Purkinje cell (primary cell): ENCODE measurements around the gene MAPK7. TPM values are rescaled to one million over a fixed set of nuclear protein-coding genes. Genes with fewer than 3 reads are reported as not detected.

Experiments
- polyA plus RNA-seq: library from polyadenylated mRNA; unstranded; fragments of >200 nt; fragmentation: Nextera tagmentation; gene quantifications from 2 replicates; pipeline ENCODE4 v1.2.1, GENCODE V29; 2014

MAPK7 gene
- 0.24 and 4.3 TPM in 2 replicates for polyA plus RNA-seq

DNA sequence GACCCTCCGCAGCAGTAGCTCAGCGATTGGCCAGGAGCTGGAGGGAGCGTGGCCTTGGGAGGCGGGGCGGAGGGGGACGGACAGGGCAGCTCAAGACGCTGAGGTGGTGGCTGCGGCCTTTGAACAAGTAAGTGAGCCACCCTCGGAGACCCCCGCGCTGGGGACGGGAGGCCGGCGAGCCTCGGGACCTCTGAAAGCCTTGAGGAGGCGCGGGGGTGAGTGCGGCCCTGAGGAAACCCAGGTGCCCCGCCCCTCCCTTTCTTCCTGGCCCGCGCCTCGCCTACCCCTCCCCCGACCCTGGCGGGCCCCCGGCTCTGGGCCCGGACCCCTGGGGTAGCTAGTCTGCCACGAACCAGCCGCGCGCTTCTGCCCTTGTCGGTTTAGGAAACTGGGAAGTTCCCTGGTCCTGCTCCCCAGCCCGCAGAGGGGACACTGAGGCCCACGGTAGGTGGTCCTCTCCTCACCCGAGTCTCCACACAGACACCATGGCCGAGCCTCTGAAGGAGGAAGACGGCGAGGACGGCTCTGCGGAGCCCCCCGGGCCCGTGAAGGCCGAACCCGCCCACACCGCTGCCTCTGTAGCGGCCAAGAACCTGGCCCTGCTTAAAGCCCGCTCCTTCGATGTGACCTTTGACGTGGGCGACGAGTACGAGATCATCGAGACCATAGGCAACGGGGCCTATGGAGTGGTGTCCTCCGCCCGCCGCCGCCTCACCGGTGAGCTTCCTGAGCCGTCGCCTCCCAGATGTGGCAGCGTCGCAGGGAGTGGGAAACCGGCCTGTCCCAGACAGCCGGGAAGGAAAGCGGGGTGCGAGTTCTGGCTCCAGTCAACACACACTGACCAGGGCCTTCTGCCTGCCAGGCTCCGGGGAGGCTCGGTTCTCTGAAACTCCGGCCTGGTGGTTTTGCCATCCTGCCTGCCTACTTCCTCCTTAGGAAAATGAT lies at the start of gene MAPK7:
TSS of gene MAPK7 (plus strand) at position 83 of the 945 bp plus-strand sequence. CDS start at position 486, 403 bp downstream.

DNA sequence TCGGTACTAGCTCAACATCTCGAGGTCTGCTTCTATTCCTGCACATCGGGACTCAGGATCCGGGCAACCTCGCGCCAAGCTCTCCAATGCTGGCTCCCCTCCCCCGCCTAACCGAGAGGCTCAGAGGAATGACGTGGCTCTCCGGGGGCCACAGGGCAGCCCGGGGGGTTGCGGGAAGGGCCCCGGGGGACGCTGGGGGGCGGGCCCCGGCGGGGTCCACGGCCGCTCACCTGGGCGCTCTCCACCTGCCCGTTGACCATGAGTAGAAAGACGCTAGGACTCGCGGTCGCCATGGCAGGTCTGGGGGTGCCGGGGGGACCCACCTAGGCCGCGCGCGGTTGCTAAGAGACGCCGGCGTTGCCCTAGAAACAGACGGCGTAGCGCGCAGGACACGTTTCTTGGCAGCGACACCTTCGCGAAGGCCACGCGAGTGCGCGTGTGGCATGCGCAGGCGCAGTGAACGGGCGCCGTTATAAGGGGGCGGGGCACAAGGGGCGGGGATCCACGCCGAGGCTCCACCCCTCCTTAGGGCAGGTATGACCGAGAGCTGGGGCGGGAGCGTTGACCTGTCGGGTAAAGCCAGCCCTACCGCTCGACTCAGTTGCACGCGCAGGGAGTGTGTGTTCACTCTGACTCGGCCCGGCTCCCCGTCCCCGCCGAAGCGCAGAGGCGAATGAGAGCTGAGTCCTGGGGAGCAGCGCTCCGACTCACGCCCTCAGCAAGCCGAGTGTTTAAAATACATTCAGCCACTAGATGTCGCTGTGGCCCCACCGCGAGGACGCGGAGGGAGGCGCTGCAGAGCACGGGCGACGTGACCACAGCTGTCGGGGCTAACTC lies 15.8 kb upstream of the MAPK7 start, which contains the start of gene B9D1:
TSS of gene B9D1 (minus strand) at position 447 of the 837 bp plus-strand sequence. CDS start at position 293, 154 bp downstream.

DNA sequence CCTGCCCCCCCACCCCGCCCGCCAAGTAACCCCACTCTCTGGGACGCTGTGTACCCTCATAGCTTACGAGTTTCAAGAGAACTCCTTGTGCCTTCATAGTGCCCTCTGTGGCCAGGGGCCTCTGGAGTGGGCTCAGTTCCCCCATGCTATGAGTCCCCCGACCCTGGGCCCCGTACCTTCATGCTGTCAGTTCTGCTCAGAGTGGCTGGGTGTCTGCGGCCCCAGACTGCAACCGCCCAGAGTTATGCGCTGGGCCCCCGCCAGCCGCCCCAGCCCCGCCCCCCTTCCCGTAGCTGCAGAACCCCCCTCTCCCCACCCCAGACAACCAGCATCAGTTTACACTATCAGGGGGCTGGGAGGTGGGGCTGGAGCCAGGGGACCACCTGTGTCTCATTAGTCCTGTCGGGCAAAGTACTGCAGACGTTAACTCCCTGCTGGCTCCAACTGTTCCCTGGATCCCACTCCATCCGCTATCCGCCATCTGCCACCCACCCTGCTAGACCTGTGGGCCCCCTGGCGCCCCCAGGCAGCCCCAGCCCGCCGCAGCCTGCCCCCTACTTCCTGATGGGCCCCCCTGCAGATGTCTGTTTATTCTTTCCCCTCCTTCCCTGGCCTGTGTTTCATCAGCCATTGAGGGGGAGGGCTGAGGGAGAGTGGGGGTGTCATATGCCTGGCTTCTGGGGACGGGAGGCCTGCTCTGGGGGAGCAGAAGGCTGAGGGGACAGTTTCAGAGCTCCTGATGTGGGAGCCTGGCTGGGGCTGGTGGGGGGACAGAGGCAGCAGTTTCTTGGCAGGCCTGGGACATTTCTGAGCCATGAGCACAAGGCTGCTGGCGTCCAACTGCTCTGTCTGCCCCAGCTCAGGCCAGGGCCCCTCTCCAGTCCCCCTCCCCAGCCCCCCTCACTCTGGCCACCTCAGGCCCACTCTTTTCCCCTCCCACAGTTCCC lies 8.9 kb downstream of the MAPK7 start, which contains the start of gene MFAP4:
TSS of gene MFAP4 (minus strand) at position 217 of the 947 bp plus-strand sequence. CDS start at position 182, 35 bp downstream.

DNA sequence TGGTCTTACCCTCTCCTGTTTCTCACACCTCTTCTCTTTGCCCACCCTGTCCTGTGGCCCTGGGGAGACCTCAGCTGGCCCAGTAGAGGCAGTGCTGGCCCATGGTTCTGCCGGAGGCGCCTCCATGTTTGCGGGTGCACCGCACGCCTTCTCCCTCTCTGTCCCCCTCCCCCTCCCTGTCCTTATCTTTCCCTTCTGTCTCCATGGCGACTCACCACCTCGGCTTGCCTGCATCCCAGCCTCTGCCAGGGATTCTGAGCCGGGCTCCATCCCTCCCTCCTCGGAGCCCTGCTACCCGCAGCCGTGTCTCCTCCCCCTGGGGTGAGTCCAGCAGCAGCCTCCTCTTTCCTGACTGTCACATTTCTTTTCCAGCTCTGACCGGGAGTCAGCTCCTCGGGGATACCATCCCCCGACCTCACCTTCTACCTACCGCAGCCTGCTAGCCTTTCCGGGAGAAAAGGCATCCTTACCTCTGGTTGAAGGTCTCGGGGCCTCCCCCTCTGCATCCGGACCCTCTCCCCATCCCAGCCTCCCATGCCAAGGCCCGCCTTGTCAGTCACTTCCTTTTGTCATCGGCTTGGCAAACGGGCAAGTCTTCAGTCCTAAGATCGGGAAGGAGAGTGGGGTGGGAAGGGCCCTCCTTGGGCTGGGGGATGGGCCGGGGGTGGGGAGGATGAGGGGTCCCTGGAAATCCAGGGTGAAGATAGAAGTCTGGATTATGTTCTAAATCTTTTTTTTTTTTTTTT lies 32.8 kb downstream of the MAPK7 start, which contains the start of gene RNF112:
TSS of gene RNF112 (plus strand) at position 358 of the 746 bp plus-strand sequence. CDS start at position 535, 177 bp downstream.

Other genes starting within 250 kb of the MAPK7 start
- gene EPN2, start 141.1 kb upstream of the MAPK7 start, polyA plus RNA-seq, result 3.9 and 8.2 TPM in 2 replicates
- 38.4 and 66.4 TPM in 2 replicates for gene B9D1, start 15.8 kb upstream of the MAPK7 start, polyA plus RNA-seq
- 0.53 TPM in 1 of 2 replicates, not detected in the other for gene MFAP4, start 8.7 kb downstream of the MAPK7 start, polyA plus RNA-seq
- 12.4 and 12.7 TPM in 2 replicates for gene RNF112, start 32.7 kb downstream of the MAPK7 start, polyA plus RNA-seq
- gene SLC47A1, start 155.4 kb downstream of the MAPK7 start, polyA plus RNA-seq, result 10.7 and 13.7 TPM in 2 replicates